ENCODE data around the gene R3HDM2.

The R3HDM2 gene

GRCh38 chr12:57211791-57212700, 218.8 kb downstream of the R3HDM2 start:
- no peak overlapping the region for H3K27ac ChIP-seq (ENCODE audit: insufficient read depth in 1 of 2, low read depth in 1 of 2, low read length in 2 of 2, poor library complexity in 1 of 2, severe bottlenecking in 2 of 2)
- H3K27me3 ChIP-seq (replicated peaks in 2 of 5; ENCODE audit: control insufficient read depth in 4 of 5, insufficient read depth in 5 of 5, low read length in 4 of 5): peaks cover 9 to 36% (median 26%) of the 10 kb centered on the region in 5 experiments
- no peak for DNase-seq
- H3K4me3 ChIP-seq (ENCODE audit: control insufficient read depth in 1 of 7, extremely low read depth in 1 of 7, insufficient read depth in 4 of 7, low read depth in 2 of 7, low read length in 6 of 7): no peak overlapping the region
- 97% methylated on average over 20 of the region's 27 CpGs for WGBS (ENCODE audit: insufficient coverage)
- peaks cover 0 to 17% (median 11%) of the 10 kb centered on the region in 4 experiments for H3K4me1 ChIP-seq (ENCODE audit: control extremely low read depth in 1 of 4, control insufficient read depth in 4 of 4, insufficient read depth in 4 of 4, low read length in 3 of 4)
- no peaks in the 10 kb centered on the region for H3K9me3 ChIP-seq (ENCODE audit: control extremely low read depth in 1 of 5, control insufficient read depth in 4 of 5, insufficient read depth in 2 of 5, low read depth in 1 of 5, low read length in 4 of 5)
- POLR2A ChIA-PET: interaction anchor here (0.6 kb wide), 1 partner anchor 66 kb away, joined by 8 read pairs; no protein-coding TSS in a partner anchor
- CTCF ChIA-PET: interaction anchor here (0.8 to 8.4 kb wide), 3 partner anchors 16 to 32 kb away, joined by 3 to 236 read pairs (median 170); partner anchors contain the start of genes SHMT2 and STAC3
- no peaks in the 10 kb centered on the region for H3K36me3 ChIP-seq (ENCODE audit: control insufficient read depth in 4 of 4, insufficient read depth in 4 of 4, low read length in 3 of 4)

GRCh38 chr12:57210926-57211692, 219.7 kb downstream of the R3HDM2 start:
- Histone ChIP-seq H3K9me3 (ENCODE audit: control extremely low read depth in 1 of 5, control insufficient read depth in 4 of 5, insufficient read depth in 2 of 5, low read depth in 1 of 5, low read length in 4 of 5) (no peaks in the 10 kb centered on the region), H3K4me1 (ENCODE audit: control extremely low read depth in 1 of 4, control insufficient read depth in 4 of 4, insufficient read depth in 4 of 4, low read length in 3 of 4) (peaks cover 0 to 10% (median 5%) of the 10 kb centered on the region in 4 experiments), H3K27ac (ENCODE audit: insufficient read depth in 1 of 2, low read depth in 1 of 2, low read length in 2 of 2, poor library complexity in 1 of 2, severe bottlenecking in 2 of 2) (no peak overlapping the region), H3K4me3 (ENCODE audit: control insufficient read depth in 1 of 7, extremely low read depth in 1 of 7, insufficient read depth in 4 of 7, low read depth in 2 of 7, low read length in 6 of 7) (no peak overlapping the region), H3K36me3 (ENCODE audit: control insufficient read depth in 4 of 4, insufficient read depth in 4 of 4, low read length in 3 of 4) (no peaks in the 10 kb centered on the region), H3K27me3 (replicated peaks in 2 of 5; ENCODE audit: control insufficient read depth in 4 of 5, insufficient read depth in 5 of 5, low read length in 4 of 5) (peaks cover 9 to 28% (median 25%) of the 10 kb centered on the region in 5 experiments)
- POLR2A ChIA-PET: interaction anchor here (0.6 kb wide), 1 partner anchor 67 kb away, joined by 8 read pairs; no protein-coding TSS in a partner anchor
- CTCF ChIA-PET: interaction anchor here (6.7 to 8.4 kb wide), 2 partner anchors 17 to 33 kb away, joined by 170 to 236 read pairs; partner anchors contain the start of genes SHMT2 and STAC3
- WGBS (ENCODE audit: insufficient coverage): 95% methylated on average over 13 of the region's 16 CpGs
- DNase-seq: no peak

GRCh38 chr12:57210461-57210860, 220.4 kb downstream of the R3HDM2 start:
- ChIA-PET CTCF (interaction anchor here (6.7 to 8.4 kb wide), 2 partner anchors 18 to 34 kb away, joined by 170 to 236 read pairs; partner anchors contain the start of genes SHMT2 and STAC3), POLR2A (no interaction called here)
- no peak overlapping the region for H3K27ac ChIP-seq (ENCODE audit: insufficient read depth in 1 of 2, low read depth in 1 of 2, low read length in 2 of 2, poor library complexity in 1 of 2, severe bottlenecking in 2 of 2)
- 91% methylated on average over 8 of the region's 15 CpGs for WGBS (ENCODE audit: insufficient coverage)
- H3K27me3 ChIP-seq (replicated peaks in 2 of 5; ENCODE audit: control insufficient read depth in 4 of 5, insufficient read depth in 5 of 5, low read length in 4 of 5): peaks cover 9 to 22% (median 19%) of the 10 kb centered on the region in 5 experiments
- H3K36me3 ChIP-seq (ENCODE audit: control insufficient read depth in 4 of 4, insufficient read depth in 4 of 4, low read length in 3 of 4): no peaks in the 10 kb centered on the region
- no peak for DNase-seq
- H3K9me3 ChIP-seq (ENCODE audit: control extremely low read depth in 1 of 5, control insufficient read depth in 4 of 5, insufficient read depth in 2 of 5, low read depth in 1 of 5, low read length in 4 of 5): no peaks in the 10 kb centered on the region
- H3K4me1 ChIP-seq (ENCODE audit: control extremely low read depth in 1 of 4, control insufficient read depth in 4 of 4, insufficient read depth in 4 of 4, low read length in 3 of 4): peaks cover 0 to 4% (median under 1%) of the 10 kb centered on the region in 4 experiments
- H3K4me3 ChIP-seq (ENCODE audit: control insufficient read depth in 1 of 7, extremely low read depth in 1 of 7, insufficient read depth in 4 of 7, low read depth in 2 of 7, low read length in 6 of 7): no peak overlapping the region

- ChIA-PET CTCF (interaction anchor here (6.7 kb wide), 1 partner anchor 34 kb away, joined by 236 read pairs; the partner anchor contains the start of gene STAC3), POLR2A (no interaction called here)
- WGBS (ENCODE audit: insufficient coverage): 80% methylated on average over 8 of the region's 8 CpGs
- H3K27me3 ChIP-seq (replicated peaks in 2 of 5; ENCODE audit: control insufficient read depth in 4 of 5, insufficient read depth in 5 of 5, low read length in 4 of 5): peaks cover 8 to 16% (median 14%) of the 10 kb centered on the region in 5 experiments
- no peak overlapping the region for H3K27ac ChIP-seq (ENCODE audit: insufficient read depth in 1 of 2, low read depth in 1 of 2, low read length in 2 of 2, poor library complexity in 1 of 2, severe bottlenecking in 2 of 2)
- no peak for DNase-seq
- no peaks in the 10 kb centered on the region for H3K9me3 ChIP-seq (ENCODE audit: control extremely low read depth in 1 of 5, control insufficient read depth in 4 of 5, insufficient read depth in 2 of 5, low read depth in 1 of 5, low read length in 4 of 5)
- H3K36me3 ChIP-seq (ENCODE audit: control insufficient read depth in 4 of 4, insufficient read depth in 4 of 4, low read length in 3 of 4): no peaks in the 10 kb centered on the region
- H3K4me1 ChIP-seq (ENCODE audit: control extremely low read depth in 1 of 4, control insufficient read depth in 4 of 4, insufficient read depth in 4 of 4, low read length in 3 of 4): peaks cover 0 to 4% (median 0%) of the 10 kb centered on the region in 4 experiments
- H3K4me3 ChIP-seq (ENCODE audit: control insufficient read depth in 1 of 7, extremely low read depth in 1 of 7, insufficient read depth in 4 of 7, low read depth in 2 of 7, low read length in 6 of 7): no peak overlapping the region
Observed at GRCh38 chr12:57209916-57210315, 220.9 kb downstream of the R3HDM2 start.

GRCh38 chr12:57208631-57209282, 222.1 kb downstream of the R3HDM2 start:
- Histone ChIP-seq H3K4me1 (ENCODE audit: control extremely low read depth in 1 of 4, control insufficient read depth in 4 of 4, insufficient read depth in 4 of 4, low read length in 3 of 4) (peaks cover 0 to 2% (median 0%) of the 10 kb centered on the region in 4 experiments), H3K36me3 (ENCODE audit: control insufficient read depth in 4 of 4, insufficient read depth in 4 of 4, low read length in 3 of 4) (no peaks in the 10 kb centered on the region), H3K4me3 (ENCODE audit: control insufficient read depth in 1 of 7, extremely low read depth in 1 of 7, insufficient read depth in 4 of 7, low read depth in 2 of 7, low read length in 6 of 7) (no peak overlapping the region), H3K27ac (ENCODE audit: insufficient read depth in 1 of 2, low read depth in 1 of 2, low read length in 2 of 2, poor library complexity in 1 of 2, severe bottlenecking in 2 of 2) (no peak overlapping the region), H3K9me3 (ENCODE audit: control extremely low read depth in 1 of 5, control insufficient read depth in 4 of 5, insufficient read depth in 2 of 5, low read depth in 1 of 5, low read length in 4 of 5) (no peaks in the 10 kb centered on the region), H3K27me3 (replicated peaks in 2 of 5; ENCODE audit: control insufficient read depth in 4 of 5, insufficient read depth in 5 of 5, low read length in 4 of 5) (peaks cover 2 to 5% (median 4%) of the 10 kb centered on the region in 5 experiments)
- CTCF ChIA-PET: interaction anchor here (0.8 to 2.4 kb wide), 2 partner anchors 31 to 35 kb away, joined by 3 to 10 read pairs; no protein-coding TSS in a partner anchor
- 97% methylated on average over 21 of the region's 22 CpGs for WGBS (ENCODE audit: insufficient coverage)
- DNase-seq: no peak
- POLR2A ChIA-PET: no interaction called here

GRCh38 chr12:57207731-57208630, 222.9 kb downstream of the R3HDM2 start:
- POLR2A ChIA-PET: no interaction called here
- DNase-seq: no peak
- H3K27me3 ChIP-seq (replicated peaks in 2 of 5; ENCODE audit: control insufficient read depth in 4 of 5, insufficient read depth in 5 of 5, low read length in 4 of 5): no peaks in the 10 kb centered on the region
- H3K4me1 ChIP-seq (ENCODE audit: control extremely low read depth in 1 of 4, control insufficient read depth in 4 of 4, insufficient read depth in 4 of 4, low read length in 3 of 4): no peaks in the 10 kb centered on the region
- CTCF ChIA-PET: interaction anchor here (1.2 to 2.4 kb wide), 2 partner anchors 11 to 32 kb away, joined by 3 to 10 read pairs; no protein-coding TSS in a partner anchor
- WGBS (ENCODE audit: insufficient coverage): 95% methylated on average over 28 of the region's 29 CpGs
- no peak overlapping the region for H3K4me3 ChIP-seq (ENCODE audit: control insufficient read depth in 1 of 7, extremely low read depth in 1 of 7, insufficient read depth in 4 of 7, low read depth in 2 of 7, low read length in 6 of 7)
- H3K27ac ChIP-seq (ENCODE audit: insufficient read depth in 1 of 2, low read depth in 1 of 2, low read length in 2 of 2, poor library complexity in 1 of 2, severe bottlenecking in 2 of 2): no peak overlapping the region
- no peaks in the 10 kb centered on the region for H3K36me3 ChIP-seq (ENCODE audit: control insufficient read depth in 4 of 4, insufficient read depth in 4 of 4, low read length in 3 of 4)
- H3K9me3 ChIP-seq (ENCODE audit: control extremely low read depth in 1 of 5, control insufficient read depth in 4 of 5, insufficient read depth in 2 of 5, low read depth in 1 of 5, low read length in 4 of 5): no peaks in the 10 kb centered on the region

Measured in common myeloid progenitor, CD34-positive (primary cell).